HG03280 (cell line): ENCODE data around the gene ANKRD52.

Experiments used
- ATAC-seq: cut with Tn5 transposase; IDR thresholded peaks from one replicate; pipeline ENCODE4 v1.9.1; 2021; ENCODE audit warnings: mild to moderate bottlenecking, moderate library complexity; ENCODE audit not compliant: unreplicated experiment

Gene ANKRD52

GRCh38 chr12:56243731-56244181, 14.4 kb downstream of the ANKRD52 start:
- ATAC-seq: no peak

- ATAC-seq: no peak
Observed at GRCh38 chr12:56242986-56243385, 15.2 kb downstream of the ANKRD52 start.

- no peak for ATAC-seq
Observed at GRCh38 chr12:56241424-56242303, 16.5 kb downstream of the ANKRD52 start.

- ATAC-seq: no peak
Observed at GRCh38 chr12:56237552-56237951, 20.6 kb downstream of the ANKRD52 start.

- no peak for ATAC-seq
Observed at GRCh38 chr12:56236985-56237384, 21.2 kb downstream of the ANKRD52 start.

- ATAC-seq: no peak
Observed at GRCh38 chr12:56236091-56236490, 22.1 kb downstream of the ANKRD52 start.

- no peak for ATAC-seq
Observed at GRCh38 chr12:56234746-56235436, 23.3 kb downstream of the ANKRD52 start.

- no peak for ATAC-seq
Observed at GRCh38 chr12:56231184-56231582, 27.0 kb downstream of the ANKRD52 start.

- no peak for ATAC-seq
Observed at GRCh38 chr12:56230432-56231183, 27.6 kb downstream of the ANKRD52 start.

- ATAC-seq: no peak
Observed at GRCh38 chr12:56229916-56230431, 28.2 kb downstream of the ANKRD52 start, which contains the start of gene SLC39A5. SLC39A5 (plus strand) TSS chr12:56230051; CDS start chr12:56231275, 1,224 bp downstream.

GRCh38 chr12:56229082-56229481, 29.1 kb downstream of the ANKRD52 start:
- no peak for ATAC-seq

- no peak for ATAC-seq
Observed at GRCh38 chr12:56224954-56225353, 33.2 kb downstream of the ANKRD52 start.

GRCh38 chr12:56224102-56224701, 34.0 kb downstream of the ANKRD52 start, which contains the start of gene NABP2:
NABP2 (plus strand) TSS chr12:56224342; CDS start chr12:56224857, 515 bp downstream.
- ATAC-seq: peak; percentile 81

- no peak for ATAC-seq
Observed at GRCh38 chr12:56223571-56224101, 34.5 kb downstream of the ANKRD52 start.

GRCh38 chr12:56222531-56222895, 35.7 kb downstream of the ANKRD52 start:
- ATAC-seq: no peak

GRCh38 chr12:56221757-56222530, 36.2 kb downstream of the ANKRD52 start, which contains the start of gene RNF41:
RNF41 (minus strand) TSS chr12:56221922; CDS start chr12:56214047, 7,875 bp downstream.
- peak; percentile 79 for ATAC-seq

GRCh38 chr12:56221232-56221756, 36.9 kb downstream of the ANKRD52 start:
- peak; percentile 21 for ATAC-seq

- ATAC-seq: no peak
Observed at GRCh38 chr12:56220611-56221231, 37.5 kb downstream of the ANKRD52 start.

GRCh38 chr12:56219840-56220239, 38.3 kb downstream of the ANKRD52 start:
- ATAC-seq: no peak
